Stimulated activated CD8-positive, alpha-beta memory T cell treated with anti-CD3 and anti-CD28 coated beads, Interleukin-4, amount 100 ng/mL, for 48 hours (primary cell): ENCODE data around the gene PLA2G4E.

Experiments used
- DNase-seq: peaks from one replicate; pipeline ENCODE4 v3.0.0-alpha.2; 2020

Gene PLA2G4E

GRCh38 chr15:42050484-42051255 is 29.8 kb upstream of the PLA2G4E start:
- no peak for DNase-seq

- no peak for DNase-seq
Observed at GRCh38 chr15:42048821-42049200, 28.0 kb upstream of the PLA2G4E start.

GRCh38 chr15:42048080-42048820 is 27.4 kb upstream of the PLA2G4E start:
- no peak for DNase-seq

GRCh38 chr15:42046597-42046996 is 25.8 kb upstream of the PLA2G4E start:
- no peak for DNase-seq

- DNase-seq: no peak
Observed at GRCh38 chr15:42045211-42045615, 24.4 kb upstream of the PLA2G4E start.

GRCh38 chr15:42042602-42043400 is 22.0 kb upstream of the PLA2G4E start:
- DNase-seq: no peak

GRCh38 chr15:42038401-42038800 is 17.6 kb upstream of the PLA2G4E start:
- no peak for DNase-seq

GRCh38 chr15:42037656-42038055 is 16.8 kb upstream of the PLA2G4E start:
- DNase-seq: no peak

GRCh38 chr15:42036966-42037365 is 16.1 kb upstream of the PLA2G4E start:
- no peak for DNase-seq

GRCh38 chr15:42036112-42036905 is 15.5 kb upstream of the PLA2G4E start:
- no peak for DNase-seq

- DNase-seq: no peak
Observed at GRCh38 chr15:42035435-42035761, 14.6 kb upstream of the PLA2G4E start.

- no peak for DNase-seq
Observed at GRCh38 chr15:42034628-42035434, 14.0 kb upstream of the PLA2G4E start.

GRCh38 chr15:42033214-42033873 is 12.5 kb upstream of the PLA2G4E start:
- DNase-seq: no peak

- no peak for DNase-seq
Observed at GRCh38 chr15:42032376-42033213, 11.8 kb upstream of the PLA2G4E start.

GRCh38 chr15:42031198-42031915 is 10.5 kb upstream of the PLA2G4E start:
- no peak for DNase-seq

- no peak for DNase-seq
Observed at GRCh38 chr15:42027521-42027920, 6.7 kb upstream of the PLA2G4E start.

GRCh38 chr15:42024303-42024702 is 3.5 kb upstream of the PLA2G4E start:
- no peak for DNase-seq

- no peak for DNase-seq
Observed at GRCh38 chr15:42021593-42021992, 751 bp upstream of the PLA2G4E start.

GRCh38 chr15:42018306-42019224 is 2.3 kb downstream of the PLA2G4E start:
- DNase-seq: no peak
